HG02763 (cell line): ENCODE results near the gene NCEH1.
"Not testable (repeated sequence)": the region's sequence is repeated elsewhere in the genome, so short reads cannot be mapped to it uniquely, and the experiment has no call there.

Source experiments
- ATAC-seq: cut with Tn5 transposase; IDR thresholded peaks from one replicate; pipeline ENCODE4 v1.9.1; 2021; ENCODE audit warnings: mild to moderate bottlenecking, moderate library complexity; ENCODE audit not compliant: unreplicated experiment

The NCEH1 gene

GRCh38 chr3:172679599-172679998 lies 31.3 kb downstream of the NCEH1 start:
- no peak for ATAC-seq

- no peak for ATAC-seq
Measured at GRCh38 chr3:172678068-172678467, 32.8 kb downstream of the NCEH1 start.

- ATAC-seq, result no peak
Measured at GRCh38 chr3:172676196-172676922, 34.5 kb downstream of the NCEH1 start.

GRCh38 chr3:172675441-172676193 lies 35.2 kb downstream of the NCEH1 start:
- no peak for ATAC-seq

- no peak for ATAC-seq
Measured at GRCh38 chr3:172673210-172673679, 37.6 kb downstream of the NCEH1 start.

GRCh38 chr3:172669021-172669420 lies 41.8 kb downstream of the NCEH1 start:
- ATAC-seq, result no peak

GRCh38 chr3:172666873-172667694 lies 43.8 kb downstream of the NCEH1 start:
- ATAC-seq, result peak; percentile 84

GRCh38 chr3:172666181-172666872 lies 44.5 kb downstream of the NCEH1 start:
- no peak for ATAC-seq

- ATAC-seq, result not testable (repeated sequence)
Measured at GRCh38 chr3:172665510-172665909, 45.4 kb downstream of the NCEH1 start.

- ATAC-seq, result not testable (repeated sequence)
Measured at GRCh38 chr3:172660421-172660820, 50.4 kb downstream of the NCEH1 start.

GRCh38 chr3:172659246-172660002 lies 51.4 kb downstream of the NCEH1 start:
- ATAC-seq, result no peak

- no peak for ATAC-seq
Measured at GRCh38 chr3:172658344-172659245, 52.3 kb downstream of the NCEH1 start.

GRCh38 chr3:172656602-172657001 lies 54.3 kb downstream of the NCEH1 start:
- ATAC-seq, result no peak

- ATAC-seq, result no peak
Measured at GRCh38 chr3:172655388-172655787, 55.5 kb downstream of the NCEH1 start.

- ATAC-seq, result no peak
Measured at GRCh38 chr3:172654470-172654869, 56.4 kb downstream of the NCEH1 start.

- ATAC-seq, result no peak
Measured at GRCh38 chr3:172653004-172653572, 57.8 kb downstream of the NCEH1 start.

GRCh38 chr3:172651936-172652625 lies 58.8 kb downstream of the NCEH1 start:
- no peak for ATAC-seq

GRCh38 chr3:172649987-172650386 lies 60.9 kb downstream of the NCEH1 start:
- ATAC-seq, result no peak
